Activated CD8-positive, alpha-beta T cell treated with anti-CD3 and anti-CD28 coated beads, Interleukin-2, amount 10 ng/mL, durations not matched to agents 7 days and 5 days (primary cell): ENCODE data around the gene CARS2. TPM values are rescaled to one million over a fixed set of nuclear protein-coding genes. Genes with fewer than 3 reads are reported as not detected.
A peak's percentile ranks its signal among the peaks of the same experiment; 100 is the strongest.
"Not testable (repeated sequence)": the region's sequence is repeated elsewhere in the genome, so short reads cannot be mapped to it uniquely, and the experiment has no call there.

Experiments used
- ATAC-seq: fragments of 150-1000 bp; cut with Tn5 transposase; one replicate; pipeline ENCODE4 v1.10.0; 2021; ENCODE audit warnings: moderate library complexity
- CTCF ChIA-PET: fragments of 350-600 bp; sonication (Branson Sonifier 250); formaldehyde crosslinking; loops from one replicate; lab custom pipeline; 2021; ENCODE audit warnings: antibody characterized with exemption; lab: Charles Lee
- POLR2A ChIA-PET: fragments of 350-600 bp; sonication (Branson Sonifier 250); formaldehyde crosslinking; loops from one replicate; lab custom pipeline; 2021; ENCODE audit warnings: antibody characterized with exemption; lab: Charles Lee
- DNase-seq: peaks from one replicate; pipeline ENCODE4 v3.0.0-alpha.2; 2020
- H3K27ac Mint-ChIP-seq: one replicate; pipeline ENCODE4 v1.8.0; 2021; ENCODE audit warnings: mild to moderate bottlenecking, mixed read lengths
- H3K27me3 Mint-ChIP-seq: one replicate; pipeline ENCODE4 v1.8.0; 2021; ENCODE audit warnings: low read depth, mixed read lengths
- H3K36me3 Mint-ChIP-seq: one replicate; pipeline ENCODE4 v1.8.0; 2021; ENCODE audit warnings: low read depth, mixed read lengths
- H3K4me1 Mint-ChIP-seq: one replicate; pipeline ENCODE4 v1.8.0; 2021; ENCODE audit warnings: low read depth, mixed read lengths
- H3K4me3 Mint-ChIP-seq: one replicate; pipeline ENCODE4 v1.8.0; 2021; ENCODE audit warnings: mild to moderate bottlenecking, mixed read lengths
- H3K9me3 Mint-ChIP-seq: one replicate; pipeline ENCODE4 v1.8.0; 2022; ENCODE audit warnings: mixed read lengths; ENCODE audit not compliant: insufficient read depth
- total RNA-seq, 2 experiments: library from RNA; stranded (reverse); gene quantifications; one replicate each; pipeline ENCODE4 v1.2.3, GENCODE V29; 2021

Gene CARS2
- total RNA-seq, 2 experiments from 2014 or later: 73.1 to 79.9 TPM

GRCh38 chr13:110681868-110682550 is 23.9 kb downstream of the CARS2 start:
- no peaks in the 10 kb centered on the region for H3K4me1 Mint-ChIP-seq
- H3K4me3 Mint-ChIP-seq: no peak overlapping the region
- DNase-seq: no peak
- ATAC-seq: no peak
- H3K9me3 Mint-ChIP-seq: no peaks in the 10 kb centered on the region
- H3K27ac Mint-ChIP-seq: no peak overlapping the region
- H3K36me3 Mint-ChIP-seq: peaks cover 53% of the 10 kb centered on the region
- ChIA-PET POLR2A (no interaction called here), CTCF (interaction anchor here (1.1 to 2.4 kb wide), 2 partner anchors 61 to 137 kb away, joined by 3 to 6 read pairs; no protein-coding TSS in a partner anchor)
- no peaks in the 10 kb centered on the region for H3K27me3 Mint-ChIP-seq

- no peak overlapping the region for H3K4me3 Mint-ChIP-seq
- ChIA-PET CTCF (interaction anchor here (1.1 to 2.4 kb wide), 5 partner anchors 14 to 141 kb away, joined by 3 to 6 read pairs (median 3); no protein-coding TSS in a partner anchor), POLR2A (no interaction called here)
- no peaks in the 10 kb centered on the region for H3K4me1 Mint-ChIP-seq
- no peaks in the 10 kb centered on the region for H3K9me3 Mint-ChIP-seq
- peaks cover 61% of the 10 kb centered on the region for H3K36me3 Mint-ChIP-seq
- DNase-seq (peak; percentile 26), ATAC-seq (peak; percentile 40)
- H3K27me3 Mint-ChIP-seq: no peaks in the 10 kb centered on the region
- peak overlapping the region; percentile 10 for H3K27ac Mint-ChIP-seq
Observed at GRCh38 chr13:110680852-110681251, 25.1 kb downstream of the CARS2 start.

GRCh38 chr13:110677731-110678545 is 28.0 kb downstream of the CARS2 start:
- Mint-ChIP-seq H3K27ac (no peak overlapping the region), H3K9me3 (no peaks in the 10 kb centered on the region), H3K27me3 (no peaks in the 10 kb centered on the region), H3K36me3 (peaks cover 77% of the 10 kb centered on the region), H3K4me3 (no peak overlapping the region), H3K4me1 (no peaks in the 10 kb centered on the region)
- ChIA-PET CTCF (no interaction called here), POLR2A (interaction anchor here (0.9 kb wide), 1 partner anchor 41 kb away, joined by 3 read pairs; no protein-coding TSS in a partner anchor)
- DNase-seq (no peak), ATAC-seq (no peak)

- Mint-ChIP-seq H3K27ac (peak overlapping the region; percentile 20), H3K4me3 (no peak overlapping the region), H3K9me3 (no peaks in the 10 kb centered on the region), H3K27me3 (no peaks in the 10 kb centered on the region), H3K36me3 (peaks cover 80% of the 10 kb centered on the region), H3K4me1 (no peaks in the 10 kb centered on the region)
- ChIA-PET POLR2A (interaction anchor here (0.9 kb wide), 1 partner anchor 42 kb away, joined by 3 read pairs; no protein-coding TSS in a partner anchor), CTCF (interaction anchor here (0.8 kb wide), 1 partner anchor 393 kb away, joined by 4 read pairs; no protein-coding TSS in a partner anchor)
- ATAC-seq: peak; percentile 33
- DNase-seq: no peak
Observed at GRCh38 chr13:110676595-110677587, 29.0 kb downstream of the CARS2 start.

GRCh38 chr13:110669814-110670213 is 36.1 kb downstream of the CARS2 start:
- CTCF ChIA-PET: interaction anchor here (0.6 kb wide), 1 partner anchor 53 kb away, joined by 3 read pairs; no protein-coding TSS in a partner anchor
- DNase-seq, H3K4me1 Mint-ChIP-seq, H3K27me3 Mint-ChIP-seq, ATAC-seq, H3K4me3 Mint-ChIP-seq, H3K9me3 Mint-ChIP-seq, H3K27ac Mint-ChIP-seq, POLR2A ChIA-PET: not testable (repeated sequence)
- H3K36me3 Mint-ChIP-seq: peaks cover 73% of the 10 kb centered on the region

GRCh38 chr13:110669036-110669435 is 36.9 kb downstream of the CARS2 start:
- ATAC-seq (no peak), DNase-seq (no peak)
- Mint-ChIP-seq H3K27ac (no peak overlapping the region), H3K4me3 (no peak overlapping the region), H3K4me1 (peaks cover 5% of the 10 kb centered on the region), H3K9me3 (no peaks in the 10 kb centered on the region), H3K27me3 (no peaks in the 10 kb centered on the region), H3K36me3 (peaks cover 69% of the 10 kb centered on the region)
- ChIA-PET POLR2A (no interaction called here), CTCF (no interaction called here)

- no peak overlapping the region for H3K27ac Mint-ChIP-seq
- CTCF ChIA-PET: interaction anchor here (0.7 to 0.9 kb wide), 2 partner anchors 15 to 50 kb away, joined by 3 read pairs; no protein-coding TSS in a partner anchor
Observed at GRCh38 chr13:110666255-110666533, 39.7 kb downstream of the CARS2 start.

GRCh38 chr13:110665491-110666254 is 40.2 kb downstream of the CARS2 start:
- no peak overlapping the region for H3K27ac Mint-ChIP-seq

More at GRCh38 chr13:110666255-110666533, 39.7 kb downstream of the CARS2 start:
- Mint-ChIP-seq H3K36me3 (peaks cover 74% of the 10 kb centered on the region), H3K4me1 (peaks cover 5% of the 10 kb centered on the region), H3K27me3 (no peaks in the 10 kb centered on the region), H3K4me3 (no peak overlapping the region), H3K9me3 (no peaks in the 10 kb centered on the region)
- DNase-seq: no peak
- no peak for ATAC-seq
- POLR2A ChIA-PET: no interaction called here

GRCh38 chr13:110664673-110665072 is 41.2 kb downstream of the CARS2 start:
- H3K4me3 Mint-ChIP-seq: no peak overlapping the region
- H3K27me3 Mint-ChIP-seq: no peaks in the 10 kb centered on the region
- H3K4me1 Mint-ChIP-seq: no peaks in the 10 kb centered on the region
- ATAC-seq (no peak), DNase-seq (no peak)
- peaks cover 69% of the 10 kb centered on the region for H3K36me3 Mint-ChIP-seq
- H3K9me3 Mint-ChIP-seq: no peaks in the 10 kb centered on the region
- no peak overlapping the region for H3K27ac Mint-ChIP-seq
- CTCF ChIA-PET: no interaction called here
- POLR2A ChIA-PET: interaction anchor here (0.6 kb wide), 1 partner anchor 51 kb away, joined by 5 read pairs; no protein-coding TSS in a partner anchor

More at GRCh38 chr13:110665491-110666254, 40.2 kb downstream of the CARS2 start:
- H3K4me1 Mint-ChIP-seq: peaks cover 1% of the 10 kb centered on the region
- H3K27me3 Mint-ChIP-seq: no peaks in the 10 kb centered on the region
- ChIA-PET CTCF (interaction anchor here (0.7 kb wide), 1 partner anchor 49 kb away, joined by 3 read pairs; no protein-coding TSS in a partner anchor), POLR2A (no interaction called here)
- no peak overlapping the region for H3K4me3 Mint-ChIP-seq
- DNase-seq: no peak
- no peaks in the 10 kb centered on the region for H3K9me3 Mint-ChIP-seq
- peaks cover 73% of the 10 kb centered on the region for H3K36me3 Mint-ChIP-seq
- ATAC-seq: no peak

- ChIA-PET POLR2A (interaction anchor here (0.6 kb wide), 1 partner anchor 51 kb away, joined by 5 read pairs; no protein-coding TSS in a partner anchor), CTCF (interaction anchor here (1.1 kb wide), 1 partner anchor 155 kb away, joined by 3 read pairs; no protein-coding TSS in a partner anchor)
- Mint-ChIP-seq H3K4me3 (no peak overlapping the region), H3K36me3 (peaks cover 70% of the 10 kb centered on the region), H3K27ac (no peak overlapping the region), H3K9me3 (no peaks in the 10 kb centered on the region), H3K4me1 (peaks cover 4% of the 10 kb centered on the region), H3K27me3 (no peaks in the 10 kb centered on the region)
- DNase-seq (no peak), ATAC-seq (no peak)
Observed at GRCh38 chr13:110664041-110664440, 41.9 kb downstream of the CARS2 start.
